GM18499 (cell line): ENCODE results near the gene KIF13A.
"Not testable (repeated sequence)": the region's sequence is repeated elsewhere in the genome, so short reads cannot be mapped to it uniquely, and the experiment has no call there.

Source experiments
- ATAC-seq: cut with Tn5 transposase; IDR thresholded peaks from one replicate; pipeline ENCODE4 v1.9.1; 2021; ENCODE audit warnings: moderate number of reproducible peaks; ENCODE audit not compliant: insufficient read depth, unreplicated experiment

KIF13A gene

GRCh38 chr6:17856306-17856705 lies 131.1 kb downstream of the KIF13A start:
- no peak for ATAC-seq

DNA sequence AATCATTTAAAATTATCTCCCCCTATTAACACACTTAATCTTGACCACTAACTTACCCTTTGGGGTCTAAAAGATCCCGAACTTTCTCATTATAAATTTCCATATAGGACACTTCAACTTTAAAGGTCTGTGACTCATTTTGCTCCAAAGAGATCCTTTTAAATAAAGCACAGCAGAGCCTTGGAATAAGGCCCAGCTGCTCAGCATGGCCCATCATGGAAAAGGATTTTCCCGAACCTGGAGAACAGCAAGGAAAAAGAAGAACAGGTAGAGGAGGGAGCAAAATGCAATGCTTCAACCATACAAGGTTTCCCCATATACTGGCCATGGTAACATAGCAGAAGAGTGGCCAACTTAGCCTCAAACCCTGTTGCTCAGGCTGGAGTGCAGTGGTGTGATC lies 132.1 kb downstream of the KIF13A start:
- ATAC-seq: no peak

GRCh38 chr6:17853533-17853932 lies 133.9 kb downstream of the KIF13A start:
- ATAC-seq: no peak

GRCh38 chr6:17851720-17852161 lies 135.7 kb downstream of the KIF13A start:
- ATAC-seq: no peak

- ATAC-seq: no peak
Observed at GRCh38 chr6:17851001-17851719, 136.3 kb downstream of the KIF13A start.

- ATAC-seq: no peak
Observed at GRCh38 chr6:17850281-17850680, 137.2 kb downstream of the KIF13A start.

GRCh38 chr6:17847203-17847760 lies 140.2 kb downstream of the KIF13A start:
- no peak for ATAC-seq

GRCh38 chr6:17846762-17847161 lies 140.7 kb downstream of the KIF13A start:
- ATAC-seq: no peak

- ATAC-seq: no peak
Observed at GRCh38 chr6:17845598-17845997, 141.8 kb downstream of the KIF13A start.

DNA sequence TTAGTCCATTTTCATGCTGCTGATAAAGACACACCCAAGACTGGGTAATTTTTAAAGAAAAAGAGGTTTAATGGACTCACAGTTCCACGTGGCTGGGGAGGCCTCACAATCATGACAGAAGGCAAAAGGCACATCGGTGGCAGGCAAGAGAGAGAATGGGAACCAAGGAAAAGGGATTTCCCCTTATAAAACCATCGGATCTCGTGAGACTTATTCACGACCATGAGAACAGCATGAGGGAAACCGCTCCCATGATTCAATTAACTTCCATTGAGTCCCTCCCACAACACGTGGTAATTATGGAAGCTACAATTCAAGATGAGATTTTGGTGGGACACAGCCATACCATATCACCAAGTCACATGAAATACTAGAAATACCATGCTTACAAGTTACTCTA lies 142.5 kb downstream of the KIF13A start:
- ATAC-seq: not testable (repeated sequence)

- no peak for ATAC-seq
Observed at GRCh38 chr6:17842934-17843821, 144.3 kb downstream of the KIF13A start.

DNA sequence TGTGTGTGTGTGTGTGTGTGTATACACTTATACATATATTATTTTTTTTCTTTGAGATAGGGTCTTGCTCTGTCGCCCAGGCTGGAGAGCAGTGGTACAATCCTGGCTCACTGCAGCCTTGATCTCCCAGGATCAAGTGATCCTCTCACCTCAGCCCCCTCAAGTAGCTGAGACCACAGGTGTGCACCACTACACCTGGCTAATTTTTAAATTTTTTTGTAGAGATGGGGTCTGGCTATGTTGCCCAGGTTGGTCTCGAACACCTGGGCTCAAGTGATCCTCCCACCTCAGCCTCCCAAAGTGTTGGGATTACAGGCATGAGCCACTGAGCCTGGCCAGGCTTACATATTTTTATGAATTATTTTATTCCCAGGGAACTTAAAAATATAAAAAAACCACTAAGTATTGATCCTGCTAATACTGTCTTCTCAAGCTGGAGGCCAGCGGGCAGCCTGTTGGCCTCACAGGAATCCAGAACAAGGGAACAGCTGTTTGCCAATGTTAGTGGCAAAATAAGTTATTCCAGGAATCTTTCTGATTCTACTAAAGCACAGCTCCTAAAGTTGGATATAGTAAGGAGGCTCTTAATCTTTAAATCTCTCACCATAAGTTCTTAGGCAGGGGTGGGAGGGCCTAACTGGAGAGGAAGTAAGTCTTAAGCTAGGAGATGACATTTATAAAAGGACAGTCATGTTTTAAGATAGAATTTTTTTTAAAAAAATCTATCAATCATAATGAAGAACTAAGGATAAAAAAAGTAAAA lies 145.2 kb downstream of the KIF13A start:
- ATAC-seq: no peak

GRCh38 chr6:17839513-17840223 lies 147.8 kb downstream of the KIF13A start:
- ATAC-seq: no peak

- ATAC-seq: no peak
Observed at GRCh38 chr6:17836293-17836692, 151.1 kb downstream of the KIF13A start.

DNA sequence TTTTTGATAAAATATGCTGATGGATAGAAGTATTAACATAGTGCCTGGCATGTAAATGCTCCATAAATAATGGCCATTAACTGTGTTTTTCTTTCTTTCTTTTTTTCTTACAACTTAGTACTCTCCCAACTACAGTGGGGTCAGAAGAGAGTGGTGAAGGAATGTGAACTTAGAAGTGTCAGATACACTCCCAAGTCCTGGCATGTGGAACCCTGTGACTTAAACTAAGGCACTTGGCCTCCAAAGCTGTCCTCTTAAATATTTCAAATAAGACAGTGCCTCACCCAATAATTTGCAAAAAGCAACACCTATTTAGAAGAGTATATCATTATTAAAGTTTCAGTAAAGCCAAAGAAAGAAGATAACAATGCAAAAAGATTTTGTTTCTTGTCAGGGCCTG lies 151.7 kb downstream of the KIF13A start:
- ATAC-seq: no peak

DNA sequence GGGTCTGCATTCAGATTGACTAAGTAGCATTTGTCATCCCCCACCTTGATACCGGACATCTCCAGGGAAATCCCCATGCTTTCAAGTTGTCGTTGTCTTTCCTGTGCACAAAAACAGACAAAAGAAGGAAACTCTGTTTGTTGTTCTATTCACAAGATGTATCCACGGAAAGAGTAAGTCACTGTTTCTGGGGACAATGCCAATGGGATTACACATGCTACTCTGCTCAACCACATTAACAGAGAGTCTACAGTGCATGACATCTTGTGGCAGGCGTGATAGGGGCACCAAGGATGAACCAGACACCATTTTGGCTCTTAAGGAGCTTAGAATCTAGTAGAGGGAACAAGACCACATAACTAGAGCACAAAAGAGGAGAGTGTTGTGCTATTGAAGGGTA lies 156.3 kb downstream of the KIF13A start:
- no peak for ATAC-seq

GRCh38 chr6:17829905-17830304 lies 157.5 kb downstream of the KIF13A start:
- no peak for ATAC-seq

DNA sequence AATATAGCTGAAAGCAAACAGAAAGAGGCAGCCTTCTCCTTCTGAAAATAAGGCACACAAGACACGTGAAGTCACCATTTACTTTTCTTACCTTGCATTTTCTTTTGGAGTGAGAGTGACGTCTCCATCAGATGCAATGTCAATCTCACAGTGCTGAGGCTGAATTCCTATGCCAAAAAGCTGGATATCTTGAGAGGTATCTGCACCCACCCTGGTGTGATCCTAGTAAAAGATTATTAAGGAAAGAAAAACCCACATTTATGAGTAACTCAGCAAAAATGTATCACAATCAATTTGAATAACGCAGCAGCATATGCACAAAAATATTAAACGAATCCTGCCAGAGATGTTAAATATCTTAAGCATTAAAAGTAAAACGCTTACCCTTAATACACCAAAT lies 159.3 kb downstream of the KIF13A start:
- ATAC-seq: no peak

GRCh38 chr6:17826301-17826700 lies 161.1 kb downstream of the KIF13A start:
- ATAC-seq: no peak

GRCh38 chr6:17820055-17820454 lies 167.4 kb downstream of the KIF13A start:
- no peak for ATAC-seq
